Stimulated activated naive CD8-positive, alpha-beta T cell treated with anti-CD3 and anti-CD28 coated beads, Interleukin-15, Interleukin-2, amounts not matched to agents 100 U/mL and 50 U/mL, for 24 hours (primary cell): Measurements from ENCODE around the gene DCT.

Source experiments
- ATAC-seq: fragments of 150-1000 bp; cut with Tn5 transposase; one replicate; pipeline ENCODE4 v1.10.0; 2021
- DNase-seq: peaks from one replicate; pipeline ENCODE4 v3.0.0; 2021

DCT gene

GRCh38 chr13:94395860-94396259, 83.6 kb downstream of the DCT start:
- ATAC-seq, result no peak
- DNase-seq, result no peak

DNA sequence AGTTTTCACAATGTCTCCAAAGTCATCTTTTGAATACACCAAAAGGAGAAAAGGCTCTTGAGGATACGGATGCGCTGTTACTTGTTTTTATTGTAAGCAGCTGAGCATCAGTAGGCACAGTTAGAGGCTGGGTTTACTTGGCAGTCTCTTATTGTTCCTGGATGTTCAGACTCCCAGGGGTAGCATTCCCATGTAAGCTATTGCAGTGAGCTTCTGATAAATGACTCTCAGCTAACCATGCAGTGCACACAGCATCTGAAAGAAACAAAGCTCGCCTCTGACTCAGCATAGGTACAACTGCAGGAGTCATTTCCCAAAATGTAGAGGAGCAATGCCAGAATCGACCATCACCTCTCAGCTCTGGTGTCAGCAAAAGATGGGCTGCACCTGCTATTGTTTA, 84.8 kb downstream of the DCT start:
- no peak for DNase-seq
- no peak for ATAC-seq

DNA sequence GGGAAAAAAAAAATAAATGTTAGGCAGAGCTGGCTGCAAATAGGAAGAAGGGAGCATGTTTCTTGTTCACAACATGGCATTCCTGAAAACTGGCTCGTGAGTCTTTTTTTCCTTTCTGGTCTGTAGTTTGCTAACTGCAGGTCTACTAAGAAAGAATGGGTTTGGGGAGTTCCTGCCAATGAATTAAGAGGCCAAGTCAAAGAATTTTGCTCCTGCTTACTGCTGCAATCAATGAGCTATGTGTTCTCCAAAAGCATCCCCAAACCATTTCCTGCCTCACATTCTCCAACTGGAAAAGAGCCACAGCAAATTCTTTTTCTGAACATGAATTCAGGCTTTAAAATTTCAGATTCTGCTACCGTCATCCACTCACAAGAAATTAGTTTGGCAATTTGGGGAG, 88.6 kb downstream of the DCT start:
- no peak for ATAC-seq

DNA sequence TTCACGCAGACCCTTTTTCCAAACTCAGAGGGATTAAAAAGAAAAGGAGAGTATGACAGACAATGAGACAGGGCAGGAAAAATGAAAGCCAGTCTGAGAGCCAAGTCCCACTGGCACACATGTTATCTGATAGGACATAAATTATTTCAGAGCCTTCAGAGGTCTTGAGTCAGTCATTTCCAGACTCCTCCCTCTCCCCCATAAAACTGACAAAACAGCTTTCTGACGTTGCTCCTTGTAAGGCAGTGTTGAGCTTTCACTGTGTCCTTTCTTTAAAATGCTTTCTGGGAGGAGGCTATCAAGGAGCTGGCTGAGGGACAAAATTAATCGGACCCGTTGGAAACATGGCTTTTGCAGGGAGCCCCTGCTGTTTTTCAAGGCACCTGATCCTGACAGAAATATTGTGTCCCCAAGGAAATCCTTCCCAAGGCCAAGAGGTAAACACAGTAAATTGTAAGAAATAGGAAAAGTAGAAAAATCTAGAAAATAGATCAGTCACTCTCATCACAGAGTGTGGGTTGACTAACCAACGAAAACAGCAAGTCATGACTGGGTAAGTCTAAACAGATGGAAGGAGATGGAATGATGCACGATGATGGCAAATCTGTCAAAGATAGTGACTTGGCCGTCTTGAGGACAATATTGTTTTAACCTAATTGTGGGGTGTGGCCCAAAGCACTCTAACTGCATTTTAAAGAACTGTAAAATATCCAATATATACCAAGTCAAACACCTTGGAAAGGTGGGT, 89.7 kb downstream of the DCT start:
- ATAC-seq (no peak), DNase-seq (no peak)

More for the DNA sequence above, 88.6 kb downstream of the DCT start:
- DNase-seq, result no peak

- ATAC-seq (no peak), DNase-seq (no peak)
Observed at GRCh38 chr13:94387047-94387446, 92.4 kb downstream of the DCT start.
